ENCODE data around the gene PRELID2. TPM values are rescaled to one million over a fixed set of nuclear protein-coding genes. Genes with fewer than 3 reads are reported as not detected.

The PRELID2 gene
- total RNA-seq, 8 experiments from 2014 or later = 1.2 to 17.1 (median 9.9) TPM

DNA sequence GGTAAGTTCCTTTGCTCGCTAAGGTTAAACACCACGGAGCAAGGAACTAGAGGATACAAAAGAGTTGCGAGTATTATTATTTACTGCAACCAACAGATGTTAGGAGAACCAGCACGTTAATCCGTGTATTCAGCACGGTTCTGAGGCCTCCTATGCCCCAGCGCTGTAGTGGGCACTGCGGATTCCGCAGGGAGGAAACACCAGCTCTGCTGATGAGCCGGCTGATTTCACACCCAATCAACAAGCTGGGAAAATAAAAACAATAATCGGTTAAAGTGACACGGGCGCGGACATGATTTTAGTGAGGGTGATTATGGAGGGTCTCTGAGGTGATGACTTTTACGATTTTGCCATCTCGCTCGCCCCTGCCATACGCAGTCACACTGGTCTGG, 702 bp upstream of the PRELID2 start:
- Histone ChIP-seq H3K4me3 (peak overlapping the region; percentile 41 to 58 (median 45)), H3K4me1 (replicated peaks in 1 of 2) (peaks cover 9 to 14% of the 10 kb centered on the region in 2 donors), H3K27ac (peak overlapping the region in 1 of 2 donors; percentile 12)
- WGBS, 10 experiments = 0 to 100% (median 81%) methylated on average over 1 to 13 of the region's 18 CpGs
- no peak for ATAC-seq (replicated peaks in 6 of 8)
- in situ Hi-C loops (cut with MboI; ENCODE audit: low pct_unique_long_range_greater_than_20kb in 2 of 9, low sequenced_read_pairs in 9 of 9, unreplicated experiment in 9 of 9) = loop anchor here in 2 of 9 experiments (25.0 kb wide), 2 partner anchors 201 to 1624 kb away; no protein-coding TSS in a partner anchor

- Histone ChIP-seq H3K4me3 (peak overlapping the region; percentile 41 to 58 (median 45)), H3K27ac (no peak overlapping the region), H3K4me1 (replicated peaks in 1 of 2) (peaks cover 9 to 14% of the 10 kb centered on the region in 2 donors)
- WGBS, 10 experiments = 0 to 100% (median 28%) methylated on average over 1 to 7 of the region's 10 CpGs; no CpG with 5 or more reads in 1 of the 10 experiments
- in situ Hi-C loops (cut with MboI; ENCODE audit: low pct_unique_long_range_greater_than_20kb in 2 of 9, low sequenced_read_pairs in 9 of 9, unreplicated experiment in 9 of 9) = loop anchor here in 2 of 9 experiments (25.0 kb wide), 2 partner anchors 203 to 1622 kb away; no protein-coding TSS in a partner anchor
- ATAC-seq (replicated peaks in 6 of 8) = no peak
Measured at GRCh38 chr5:145834554-145834916, 607 bp downstream of the PRELID2 start.

DNA sequence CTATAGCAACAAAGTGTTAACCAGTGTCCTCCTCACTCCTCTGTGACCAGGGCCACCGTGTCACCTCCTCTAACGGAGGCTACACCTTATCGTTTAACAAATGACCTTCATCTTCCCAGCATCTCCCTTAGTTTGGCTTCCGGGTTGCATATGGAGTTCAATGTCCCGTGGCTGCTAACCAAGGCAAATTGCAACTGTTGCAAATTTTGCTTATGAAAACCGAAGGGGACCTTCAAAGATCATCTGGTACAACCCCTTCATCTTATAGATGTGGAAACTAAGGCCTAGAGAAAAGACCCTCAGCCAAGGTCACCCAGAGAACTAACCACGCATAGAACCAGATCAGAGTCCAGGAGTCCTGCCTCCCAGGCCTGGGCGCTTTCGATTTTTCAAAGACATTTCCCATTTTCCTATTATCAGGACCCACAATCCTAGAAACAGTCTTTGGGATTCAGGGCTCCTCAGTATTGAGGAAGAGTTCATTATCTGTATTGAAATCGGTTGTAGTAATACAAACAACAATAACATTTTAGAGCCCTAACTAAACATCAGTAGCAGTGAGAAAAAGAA, 1.4 kb downstream of the PRELID2 start:
- no peak overlapping the region for H3K4me3 ChIP-seq
- H3K27ac ChIP-seq = no peak overlapping the region
- H3K4me1 ChIP-seq (replicated peaks in 1 of 2) = peaks cover 9 to 14% of the 10 kb centered on the region in 2 donors
- ATAC-seq (replicated peaks in 6 of 8) = no peak
- WGBS, 10 experiments = 78 to 100% (median 88%) methylated on average over 1 to 9 of the region's 10 CpGs; no CpG with 5 or more reads in 2 of the 10 experiments
- in situ Hi-C loops (cut with MboI; ENCODE audit: low pct_unique_long_range_greater_than_20kb in 2 of 9, low sequenced_read_pairs in 9 of 9, unreplicated experiment in 9 of 9) = loop anchor here in 2 of 9 experiments (25.0 kb wide), 2 partner anchors 204 to 1621 kb away; no protein-coding TSS in a partner anchor

DNA sequence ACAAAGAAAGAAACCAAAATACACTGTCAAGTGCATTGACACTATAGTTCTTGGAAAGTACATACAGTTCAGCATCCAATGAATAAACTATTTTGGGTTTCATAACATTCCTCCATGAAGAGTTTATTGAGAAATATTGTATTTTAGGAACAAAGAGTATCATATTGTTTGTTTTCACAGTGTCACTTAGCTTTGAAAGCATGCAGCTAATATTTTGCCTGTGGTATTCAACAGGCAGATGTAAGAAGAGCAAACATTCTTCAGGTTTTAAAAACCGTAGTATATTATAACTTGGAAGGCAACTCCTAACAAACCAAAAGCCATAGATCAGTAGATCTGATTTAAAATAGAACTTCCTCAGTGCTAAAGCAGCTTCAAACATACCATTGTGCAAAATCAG, 4.5 kb downstream of the PRELID2 start:
- in situ Hi-C loops (cut with MboI; ENCODE audit: low pct_unique_long_range_greater_than_20kb in 2 of 9, low sequenced_read_pairs in 9 of 9, unreplicated experiment in 9 of 9) = loop anchor here in 2 of 9 experiments (25.0 kb wide), 2 partner anchors 207 to 1618 kb away; no protein-coding TSS in a partner anchor
- Histone ChIP-seq H3K27ac (no peak overlapping the region), H3K4me3 (no peak overlapping the region), H3K4me1 (replicated peaks in 1 of 2) (peaks cover 11 to 15% of the 10 kb centered on the region in 2 donors)
- no peak for ATAC-seq (replicated peaks in 6 of 8)
- 9 to 100% (median 75%) methylated on average over 1 of the region's 1 CpG; no CpG with 5 or more reads in 4 of the 10 experiments for WGBS, 10 experiments

DNA sequence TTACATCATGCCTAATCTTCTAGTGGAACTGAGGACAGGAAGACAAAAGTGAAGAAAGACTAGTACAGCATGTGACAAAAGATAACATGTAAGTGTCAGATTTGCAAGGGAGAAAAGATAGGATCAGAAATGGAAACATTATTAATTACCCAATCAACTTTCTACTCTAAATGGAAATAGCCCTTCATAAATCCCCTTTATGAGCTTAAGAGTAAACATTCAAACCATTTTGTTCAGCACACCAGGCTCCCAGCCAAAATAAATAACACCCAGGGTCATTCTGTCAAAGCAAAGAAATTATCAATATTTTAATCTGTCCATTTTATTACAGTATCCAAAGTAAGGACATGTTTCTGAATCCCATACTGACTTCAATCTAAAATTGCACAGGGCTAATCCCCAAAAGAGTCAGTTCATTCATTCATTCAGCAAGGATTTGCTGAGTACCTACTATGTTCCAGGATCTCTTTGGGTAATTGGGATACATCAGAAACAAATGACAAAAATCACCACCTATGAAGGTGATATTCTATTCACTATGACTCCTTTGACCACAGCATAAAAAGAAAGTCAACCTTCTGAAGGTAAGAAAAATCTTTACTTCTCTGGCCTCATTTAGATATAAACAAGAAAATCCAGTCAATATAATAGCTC, 5.3 kb downstream of the PRELID2 start:
- in situ Hi-C loops (cut with MboI; ENCODE audit: low pct_unique_long_range_greater_than_20kb in 2 of 9, low sequenced_read_pairs in 9 of 9, unreplicated experiment in 9 of 9) = loop anchor here in 2 of 9 experiments (25.0 kb wide), 2 partner anchors 207 to 1618 kb away; no protein-coding TSS in a partner anchor
- peak in 1 of 8 experiments; percentile 10 for ATAC-seq (replicated peaks in 6 of 8)
- H3K4me3 ChIP-seq = no peak overlapping the region
- no peak overlapping the region for H3K27ac ChIP-seq
- peaks cover 10 to 13% of the 10 kb centered on the region in 2 donors for H3K4me1 ChIP-seq (replicated peaks in 1 of 2)

DNA sequence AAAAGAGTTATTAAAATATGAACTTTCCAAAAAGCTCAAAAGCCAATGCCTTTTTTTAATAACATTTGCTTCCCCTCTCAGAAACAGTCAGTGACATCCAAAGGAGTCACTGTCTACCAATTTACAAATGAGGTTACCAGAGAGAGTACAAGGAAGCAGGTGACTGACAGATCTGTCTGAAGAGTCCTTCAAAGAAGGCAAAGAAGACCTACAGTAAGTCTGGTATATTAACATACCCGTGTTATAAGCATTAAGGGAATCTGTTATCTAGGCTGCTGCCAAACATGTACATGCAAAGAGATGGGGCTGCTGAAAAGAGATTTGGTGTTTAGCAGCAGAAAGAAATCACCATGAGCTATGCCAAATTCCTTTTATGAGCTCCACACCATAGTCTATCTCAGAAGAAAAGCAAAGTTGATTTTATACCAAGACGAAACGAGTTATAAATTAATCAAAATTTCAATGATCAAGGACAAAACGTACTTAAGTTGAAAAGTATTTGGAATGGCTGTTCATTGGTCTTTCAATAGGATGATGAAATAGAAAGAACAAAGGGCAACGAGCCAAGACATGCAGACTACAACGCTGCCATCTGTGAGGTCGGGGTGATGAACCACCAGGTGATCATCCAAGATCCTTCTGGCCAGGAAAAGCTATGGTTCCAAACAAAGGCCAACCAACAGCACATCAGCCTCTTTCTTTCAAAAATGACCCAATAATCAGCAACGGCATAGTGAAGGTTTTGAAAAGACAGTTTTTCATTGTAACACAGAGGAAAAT, 8.1 kb downstream of the PRELID2 start:
- Histone ChIP-seq H3K27ac (no peak overlapping the region), H3K4me1 (replicated peaks in 1 of 2) (peaks cover 4 to 5% of the 10 kb centered on the region in 2 donors), H3K4me3 (no peak overlapping the region)
- 46 to 87% (median 70%) methylated on average over 2 to 8 of the region's 8 CpGs for WGBS, 10 experiments
- ATAC-seq (replicated peaks in 6 of 8) = no peak
- in situ Hi-C loops (cut with MboI; ENCODE audit: low pct_unique_long_range_greater_than_20kb in 2 of 9, low sequenced_read_pairs in 9 of 9, unreplicated experiment in 9 of 9) = loop anchor here in 2 of 9 experiments (25.0 kb wide), 2 partner anchors 210 to 1615 kb away; no protein-coding TSS in a partner anchor

DNA sequence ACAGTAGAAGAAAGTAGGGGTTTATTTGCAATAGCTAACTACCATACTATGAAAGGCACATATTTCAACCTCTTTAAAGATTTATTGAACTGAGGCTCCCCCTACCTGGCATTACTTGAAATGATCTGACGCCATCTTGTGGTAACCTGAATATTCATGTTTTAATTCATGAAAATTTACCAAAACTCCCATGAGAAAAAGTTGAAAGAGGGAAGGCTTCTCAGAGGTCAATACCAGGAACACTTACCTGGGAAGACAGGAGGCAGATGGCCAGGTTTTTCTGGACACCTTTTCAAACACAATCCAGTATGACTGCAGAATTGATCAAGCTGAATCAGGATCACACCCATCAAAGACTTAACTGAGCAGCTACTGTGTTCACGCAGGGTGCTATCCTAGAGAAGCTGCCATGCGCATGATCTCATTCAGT, 9.4 kb downstream of the PRELID2 start:
- in situ Hi-C loops (cut with MboI; ENCODE audit: low pct_unique_long_range_greater_than_20kb in 2 of 9, low sequenced_read_pairs in 9 of 9, unreplicated experiment in 9 of 9) = loop anchor here in 2 of 9 experiments (25.0 kb wide), 2 partner anchors 212 to 1613 kb away; no protein-coding TSS in a partner anchor
- peak in 3 of 8 experiments; percentile 51 to 57 (median 52) for ATAC-seq (replicated peaks in 6 of 8)

GRCh38 chr5:145824040-145824439, 11.1 kb downstream of the PRELID2 start:
- ATAC-seq (replicated peaks in 6 of 8) = no peak
- Histone ChIP-seq H3K4me3 (no peak overlapping the region), H3K27ac (no peak overlapping the region), H3K4me1 (replicated peaks in 1 of 2) (peaks cover 4 to 5% of the 10 kb centered on the region in 2 donors)
- in situ Hi-C loops (cut with MboI; ENCODE audit: low pct_unique_long_range_greater_than_20kb in 2 of 9, low sequenced_read_pairs in 9 of 9, unreplicated experiment in 9 of 9) = loop anchor here in 1 of 9 experiments (25.0 kb wide), 1 partner anchor 137 kb away; no protein-coding TSS in a partner anchor
- WGBS, 10 experiments = 0 to 83% (median 77%) methylated on average over 1 to 3 of the region's 4 CpGs; no CpG with 5 or more reads in 5 of the 10 experiments

More for the DNA sequence above, 9.4 kb downstream of the PRELID2 start:
- Histone ChIP-seq H3K27ac (no peak overlapping the region), H3K4me3 (no peak overlapping the region), H3K4me1 (replicated peaks in 1 of 2) (peaks cover 4 to 5% of the 10 kb centered on the region in 2 donors)
- 0 to 78% (median 67%) methylated on average over 1 to 3 of the region's 3 CpGs; no CpG with 5 or more reads in 3 of the 10 experiments for WGBS, 10 experiments

DNA sequence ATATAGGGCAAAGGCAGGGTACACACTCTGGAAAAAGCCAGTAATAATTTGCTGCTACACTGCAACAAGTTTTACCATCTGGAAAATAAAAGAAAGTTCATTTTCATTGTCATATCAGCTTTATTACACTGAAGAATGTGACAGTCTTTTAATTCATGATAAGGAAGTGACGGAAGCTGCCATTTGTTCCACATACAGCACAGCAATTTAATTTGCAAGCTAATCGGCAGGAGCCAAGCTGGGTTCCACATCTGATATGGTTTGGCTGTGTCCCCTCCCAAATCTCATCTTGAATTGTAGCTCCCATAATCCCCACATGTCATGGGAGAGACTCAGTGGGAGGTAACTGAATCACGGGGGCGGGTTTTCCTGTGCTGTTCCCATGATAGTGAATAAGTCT, 16.5 kb downstream of the PRELID2 start:
- 48 to 100% (median 81%) methylated on average over 1 to 4 of the region's 4 CpGs; no CpG with 5 or more reads in 2 of the 10 experiments for WGBS, 10 experiments
- ATAC-seq (replicated peaks in 6 of 8) = no peak
- no peaks in the 10 kb centered on the region for H3K4me1 ChIP-seq (replicated peaks in 1 of 2)
- H3K27ac ChIP-seq = no peak overlapping the region
- no peak overlapping the region for H3K4me3 ChIP-seq
- in situ Hi-C loops (cut with MboI; ENCODE audit: low pct_unique_long_range_greater_than_20kb in 2 of 9, low sequenced_read_pairs in 9 of 9, unreplicated experiment in 9 of 9) = loop anchor here in 1 of 9 experiments (25.0 kb wide), 1 partner anchor 131 kb away; no protein-coding TSS in a partner anchor

DNA sequence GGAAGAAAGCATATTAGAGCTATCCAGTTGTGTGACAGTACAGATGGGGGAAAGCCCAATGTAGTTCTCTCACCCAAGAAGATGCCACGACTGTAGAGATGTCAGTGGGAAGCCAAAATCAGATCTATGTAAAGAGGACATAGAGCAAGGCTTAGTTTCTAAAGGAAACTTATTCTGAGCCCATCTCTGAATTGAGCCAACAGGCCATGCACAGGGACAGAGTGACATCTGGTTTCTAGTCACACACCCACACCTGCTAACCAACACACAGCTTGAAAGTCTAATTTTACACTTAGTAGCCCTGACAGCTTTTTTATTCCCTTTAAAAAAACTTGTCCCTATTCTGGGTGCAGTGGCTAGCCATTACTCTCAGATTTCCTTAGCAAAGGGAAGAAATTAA, 22.3 kb downstream of the PRELID2 start:
- in situ Hi-C loops (cut with MboI; ENCODE audit: low pct_unique_long_range_greater_than_20kb in 2 of 9, low sequenced_read_pairs in 9 of 9, unreplicated experiment in 9 of 9) = loop anchor here in 1 of 9 experiments (25.0 kb wide), 1 partner anchor 126 kb away; no protein-coding TSS in a partner anchor
- ATAC-seq (replicated peaks in 6 of 8) = no peak
- 0 to 63% (median 40%) methylated on average over 1 of the region's 1 CpG; no CpG with 5 or more reads in 5 of the 10 experiments for WGBS, 10 experiments
- H3K4me1 ChIP-seq (replicated peaks in 1 of 2) = peaks cover 0 to 5% of the 10 kb centered on the region in 2 donors
- H3K4me3 ChIP-seq = no peak overlapping the region
- H3K27ac ChIP-seq = no peak overlapping the region

DNA sequence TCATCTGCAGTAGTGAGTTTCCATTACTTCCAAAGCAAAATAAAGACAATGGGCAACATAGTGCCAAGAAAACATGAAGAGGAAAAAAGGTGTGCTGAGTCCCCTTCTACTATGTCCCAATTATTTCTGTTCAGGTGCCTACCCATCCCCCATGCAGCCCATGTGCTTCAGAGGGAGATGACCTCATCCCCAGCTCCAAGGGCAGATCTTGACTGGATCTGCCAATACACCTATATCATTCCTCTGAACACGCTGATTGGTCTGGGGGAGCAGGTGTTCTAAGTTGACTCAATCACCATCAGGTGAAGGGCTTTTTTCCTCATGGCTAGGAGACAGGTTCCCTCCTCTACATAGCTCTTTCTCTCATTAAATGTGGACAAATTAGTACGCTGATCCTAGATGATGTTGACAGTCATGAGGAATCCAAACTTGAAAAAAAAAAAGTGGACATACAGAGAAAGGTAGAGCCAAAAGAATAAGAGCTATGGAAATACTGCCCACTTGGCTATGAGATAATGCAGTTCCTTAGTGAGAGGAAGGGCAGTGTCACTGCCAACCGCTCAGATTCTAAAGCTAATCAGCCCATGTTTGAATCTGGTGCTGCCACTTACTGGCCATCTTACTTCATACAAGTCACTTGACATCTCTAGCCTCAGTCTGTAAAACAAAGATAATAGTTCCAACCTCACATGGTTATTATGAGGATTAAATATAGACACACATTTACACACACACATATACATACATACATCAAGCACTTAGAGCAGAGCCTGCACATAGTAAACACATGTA, 23.1 kb downstream of the PRELID2 start:
- 42 to 85% (median 65%) methylated on average over 1 to 3 of the region's 3 CpGs; no CpG with 5 or more reads in 4 of the 10 experiments for WGBS, 10 experiments
- H3K4me1 ChIP-seq (replicated peaks in 1 of 2) = peaks cover 0 to 5% of the 10 kb centered on the region in 2 donors
- in situ Hi-C loops (cut with MboI; ENCODE audit: low pct_unique_long_range_greater_than_20kb in 2 of 9, low sequenced_read_pairs in 9 of 9, unreplicated experiment in 9 of 9) = loop anchor here in 1 of 9 experiments (25.0 kb wide), 1 partner anchor 125 kb away; no protein-coding TSS in a partner anchor
- ATAC-seq (replicated peaks in 6 of 8) = peak; percentile 86 to 99 (median 92)
- H3K27ac ChIP-seq = no peak overlapping the region
- H3K4me3 ChIP-seq = no peak overlapping the region
